WTC11 (cell line): ENCODE measurements around the gene WDSUB1. TPM values are rescaled to one million over a fixed set of nuclear protein-coding genes. Genes with fewer than 3 reads are reported as not detected.

Experiments
- ATAC-seq: fragments of 200-7000 bp; cut with Tn5 transposase; 2 replicates; pipeline ENCODE4 v1.10.0; 2021; ENCODE audit warnings: mild to moderate bottlenecking, moderate library complexity
- CTCF ChIA-PET: fragments of 300-600 bp; sonication (Branson Sonifier 250); formaldehyde crosslinking; loops from one replicate; lab custom pipeline; 2021; ENCODE audit warnings: antibody characterized with exemption; lab: Charles Lee
- POLR2A ChIA-PET: fragments of 350-600 bp; sonication (Branson Sonifier 250); formaldehyde crosslinking; loops from one replicate; lab custom pipeline; 2021; ENCODE audit warnings: antibody characterized with exemption; lab: Charles Lee
- DNase-seq: peaks from one replicate; pipeline ENCODE4 v3.0.0; 2021; ENCODE audit warnings: low spot score
- H3K27ac Mint-ChIP-seq: 2 replicates; pipeline ENCODE4 v1.8.0; 2021; ENCODE audit warnings: mixed read lengths
- H3K27me3 Mint-ChIP-seq: 2 replicates; pipeline ENCODE4 v1.8.0; 2021; ENCODE audit warnings: low read depth, mild to moderate bottlenecking, moderate library complexity, mixed read lengths
- H3K36me3 Mint-ChIP-seq: 2 replicates; pipeline ENCODE4 v1.8.0; 2021; ENCODE audit warnings: mixed read lengths
- H3K4me1 Mint-ChIP-seq: 2 replicates; pipeline ENCODE4 v1.8.0; 2022; ENCODE audit warnings: mixed read lengths
- H3K4me3 Mint-ChIP-seq: 2 replicates; pipeline ENCODE4 v1.8.0; 2021; ENCODE audit warnings: mild to moderate bottlenecking, moderate library complexity, mixed read lengths
- H3K9me3 Mint-ChIP-seq: 2 replicates; pipeline ENCODE4 v1.8.0; 2021; ENCODE audit warnings: mixed read lengths
- CREB1 ChIP-seq: sonication (generic); formaldehyde crosslinking; IDR thresholded peaks from 2 replicates; pipeline ENCODE4 v1.8.0; 2023; ENCODE audit warnings: mild to moderate bottlenecking, missing genetic modification reagents
- ESRRA ChIP-seq: sonication (generic); formaldehyde crosslinking; IDR thresholded peaks from 2 replicates; pipeline ENCODE4 v1.8.1; 2022; ENCODE audit warnings: mild to moderate bottlenecking, missing genetic modification reagents, borderline replicate concordance
- ETV6 ChIP-seq: sonication (generic); formaldehyde crosslinking; IDR thresholded peaks from 2 replicates; pipeline ENCODE4 v1.8.1; 2022; ENCODE audit warnings: mild to moderate bottlenecking, missing genetic modification reagents
- GRHL2 ChIP-seq: fragments of 250-450 bp; sonication (Bioruptor Pico); IDR thresholded peaks from 2 replicates; pipeline ENCODE4 v1.8.0; 2022; ENCODE audit warnings: mild to moderate bottlenecking, moderate library complexity; ENCODE audit not compliant: insufficient replicate concordance, severe bottlenecking
- HMGA2 ChIP-seq: fragments of 250-450 bp; sonication (Bioruptor Pico); IDR thresholded peaks from 2 replicates; pipeline ENCODE4 v1.4.0; 2021; ENCODE audit warnings: mild to moderate bottlenecking, moderate library complexity
- KAT7 ChIP-seq: sonication (generic); formaldehyde crosslinking; IDR thresholded peaks from 2 replicates; pipeline ENCODE4 v1.8.1; 2023; ENCODE audit warnings: missing genetic modification reagents, mild to moderate bottlenecking, borderline replicate concordance
- NR3C1 ChIP-seq: sonication (generic); formaldehyde crosslinking; conservative IDR thresholded peaks from 2 replicates; pipeline ENCODE4 v1.8.1; 2023; ENCODE audit warnings: low read depth, mild to moderate bottlenecking, missing genetic modification reagents
- SP1 ChIP-seq: sonication (generic); formaldehyde crosslinking; conservative IDR thresholded peaks from 2 replicates; pipeline ENCODE4 v1.8.1; 2022; ENCODE audit warnings: missing genetic modification reagents
- TEAD1 ChIP-seq: sonication (generic); formaldehyde crosslinking; IDR thresholded peaks from 2 replicates; pipeline ENCODE4 v1.8.0; 2022; ENCODE audit warnings: mild to moderate bottlenecking, missing genetic modification reagents
- ZNF121 ChIP-seq: sonication (generic); formaldehyde crosslinking; IDR thresholded peaks from 2 replicates; pipeline ENCODE4 v1.8.0; 2023; ENCODE audit warnings: missing genetic modification reagents
- ZNF263 ChIP-seq: sonication (generic); formaldehyde crosslinking; IDR thresholded peaks from 2 replicates; pipeline ENCODE4 v1.8.1; 2022; ENCODE audit warnings: low read depth, mild to moderate bottlenecking, moderate library complexity, missing genetic modification reagents
- total RNA-seq: library from RNA; stranded (reverse); gene quantifications from 3 replicates; pipeline ENCODE4 v1.2.3, GENCODE V29; 2021
- TF ChIP-seq, protein P1 (sequence below): sonication (generic); formaldehyde crosslinking; IDR thresholded peaks from 2 replicates; pipeline ENCODE4 v1.8.0; 2023; ENCODE audit warnings: mild to moderate bottlenecking, missing genetic modification reagents
- TF ChIP-seq, protein P2 (sequence below): sonication (generic); formaldehyde crosslinking; IDR thresholded peaks from 2 replicates; pipeline ENCODE4 v1.8.0; 2022; ENCODE audit warnings: mild to moderate bottlenecking, missing genetic modification reagents
- TF ChIP-seq, protein P3 (sequence below): fragments of 250-450 bp; sonication (Bioruptor Pico); IDR thresholded peaks from 2 replicates; pipeline ENCODE4 v1.9.0; 2021; ENCODE audit warnings: mild to moderate bottlenecking, borderline replicate concordance
- TF ChIP-seq, protein P4 (sequence below): fragments of 250-450 bp; sonication (Bioruptor Pico); conservative IDR thresholded peaks from 2 replicates; pipeline ENCODE4 v1.9.0; 2021; ENCODE audit warnings: mild to moderate bottlenecking

The WDSUB1 gene
- total RNA-seq, 1 experiment from 2014 or later = 5.8 TPM

DNA sequence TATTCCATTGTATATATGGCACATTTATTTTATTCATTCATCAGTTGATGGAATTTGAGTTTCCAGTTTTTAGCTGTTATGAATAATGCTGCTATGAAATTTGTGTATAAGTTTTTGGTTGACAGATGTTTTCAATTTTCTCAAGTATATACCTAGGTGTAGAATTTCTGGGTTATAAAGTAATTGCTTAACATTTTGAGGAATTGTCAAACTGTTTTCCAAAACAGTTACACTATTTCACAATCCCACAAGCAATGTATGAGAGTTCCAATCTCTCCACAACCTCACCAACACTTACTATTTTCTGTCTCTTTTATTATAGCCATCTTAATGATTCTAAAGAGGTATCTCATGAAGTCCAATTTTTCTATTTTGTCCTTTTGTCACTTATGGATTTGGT lies 12.5 kb upstream of the WDSUB1 start:
- DNase-seq (no peak), ATAC-seq (no peak)
- no peak overlapping the region for H3K27ac Mint-ChIP-seq
- ChIA-PET CTCF (no interaction called here), POLR2A (no interaction called here)
- no peaks in the 10 kb centered on the region for H3K27me3 Mint-ChIP-seq
- no peaks in the 10 kb centered on the region for H3K36me3 Mint-ChIP-seq
- TF ChIP-seq NR3C1 (no peak), ZNF263 (no peak), KAT7 (CRISPR knock-in tag) (no peak), ETV6 (CRISPR knock-in tag) (no peak), GRHL2 (CRISPR knock-in tag) (no peak), SP1 (no peak), ESRRA (CRISPR knock-in tag) (no peak), HMGA2 (CRISPR knock-in tag) (no peak), CREB1 (CRISPR knock-in tag) (no peak), TEAD1 (CRISPR knock-in tag) (no peak), ZNF121 (CRISPR knock-in tag) (no peak)
- TF ChIP-seq, protein P1, sequence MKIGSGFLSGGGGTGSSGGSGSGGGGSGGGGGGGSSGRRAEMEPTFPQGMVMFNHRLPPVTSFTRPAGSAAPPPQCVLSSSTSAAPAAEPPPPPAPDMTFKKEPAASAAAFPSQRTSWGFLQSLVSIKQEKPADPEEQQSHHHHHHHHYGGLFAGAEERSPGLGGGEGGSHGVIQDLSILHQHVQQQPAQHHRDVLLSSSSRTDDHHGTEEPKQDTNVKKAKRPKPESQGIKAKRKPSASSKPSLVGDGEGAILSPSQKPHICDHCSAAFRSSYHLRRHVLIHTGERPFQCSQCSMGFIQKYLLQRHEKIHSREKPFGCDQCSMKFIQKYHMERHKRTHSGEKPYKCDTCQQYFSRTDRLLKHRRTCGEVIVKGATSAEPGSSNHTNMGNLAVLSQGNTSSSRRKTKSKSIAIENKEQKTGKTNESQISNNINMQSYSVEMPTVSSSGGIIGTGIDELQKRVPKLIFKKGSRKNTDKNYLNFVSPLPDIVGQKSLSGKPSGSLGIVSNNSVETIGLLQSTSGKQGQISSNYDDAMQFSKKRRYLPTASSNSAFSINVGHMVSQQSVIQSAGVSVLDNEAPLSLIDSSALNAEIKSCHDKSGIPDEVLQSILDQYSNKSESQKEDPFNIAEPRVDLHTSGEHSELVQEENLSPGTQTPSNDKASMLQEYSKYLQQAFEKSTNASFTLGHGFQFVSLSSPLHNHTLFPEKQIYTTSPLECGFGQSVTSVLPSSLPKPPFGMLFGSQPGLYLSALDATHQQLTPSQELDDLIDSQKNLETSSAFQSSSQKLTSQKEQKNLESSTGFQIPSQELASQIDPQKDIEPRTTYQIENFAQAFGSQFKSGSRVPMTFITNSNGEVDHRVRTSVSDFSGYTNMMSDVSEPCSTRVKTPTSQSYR (CRISPR knock-in tag) = no peak
- TF ChIP-seq, protein P2, sequence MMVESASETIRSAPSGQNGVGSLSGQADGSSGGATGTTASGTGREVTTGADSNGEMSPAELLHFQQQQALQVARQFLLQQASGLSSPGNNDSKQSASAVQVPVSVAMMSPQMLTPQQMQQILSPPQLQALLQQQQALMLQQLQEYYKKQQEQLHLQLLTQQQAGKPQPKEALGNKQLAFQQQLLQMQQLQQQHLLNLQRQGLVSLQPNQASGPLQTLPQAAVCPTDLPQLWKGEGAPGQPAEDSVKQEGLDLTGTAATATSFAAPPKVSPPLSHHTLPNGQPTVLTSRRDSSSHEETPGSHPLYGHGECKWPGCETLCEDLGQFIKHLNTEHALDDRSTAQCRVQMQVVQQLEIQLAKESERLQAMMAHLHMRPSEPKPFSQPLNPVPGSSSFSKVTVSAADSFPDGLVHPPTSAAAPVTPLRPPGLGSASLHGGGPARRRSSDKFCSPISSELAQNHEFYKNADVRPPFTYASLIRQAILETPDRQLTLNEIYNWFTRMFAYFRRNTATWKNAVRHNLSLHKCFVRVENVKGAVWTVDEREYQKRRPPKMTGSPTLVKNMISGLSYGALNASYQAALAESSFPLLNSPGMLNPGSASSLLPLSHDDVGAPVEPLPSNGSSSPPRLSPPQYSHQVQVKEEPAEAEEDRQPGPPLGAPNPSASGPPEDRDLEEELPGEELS = no peak
- TF ChIP-seq, protein P3, sequence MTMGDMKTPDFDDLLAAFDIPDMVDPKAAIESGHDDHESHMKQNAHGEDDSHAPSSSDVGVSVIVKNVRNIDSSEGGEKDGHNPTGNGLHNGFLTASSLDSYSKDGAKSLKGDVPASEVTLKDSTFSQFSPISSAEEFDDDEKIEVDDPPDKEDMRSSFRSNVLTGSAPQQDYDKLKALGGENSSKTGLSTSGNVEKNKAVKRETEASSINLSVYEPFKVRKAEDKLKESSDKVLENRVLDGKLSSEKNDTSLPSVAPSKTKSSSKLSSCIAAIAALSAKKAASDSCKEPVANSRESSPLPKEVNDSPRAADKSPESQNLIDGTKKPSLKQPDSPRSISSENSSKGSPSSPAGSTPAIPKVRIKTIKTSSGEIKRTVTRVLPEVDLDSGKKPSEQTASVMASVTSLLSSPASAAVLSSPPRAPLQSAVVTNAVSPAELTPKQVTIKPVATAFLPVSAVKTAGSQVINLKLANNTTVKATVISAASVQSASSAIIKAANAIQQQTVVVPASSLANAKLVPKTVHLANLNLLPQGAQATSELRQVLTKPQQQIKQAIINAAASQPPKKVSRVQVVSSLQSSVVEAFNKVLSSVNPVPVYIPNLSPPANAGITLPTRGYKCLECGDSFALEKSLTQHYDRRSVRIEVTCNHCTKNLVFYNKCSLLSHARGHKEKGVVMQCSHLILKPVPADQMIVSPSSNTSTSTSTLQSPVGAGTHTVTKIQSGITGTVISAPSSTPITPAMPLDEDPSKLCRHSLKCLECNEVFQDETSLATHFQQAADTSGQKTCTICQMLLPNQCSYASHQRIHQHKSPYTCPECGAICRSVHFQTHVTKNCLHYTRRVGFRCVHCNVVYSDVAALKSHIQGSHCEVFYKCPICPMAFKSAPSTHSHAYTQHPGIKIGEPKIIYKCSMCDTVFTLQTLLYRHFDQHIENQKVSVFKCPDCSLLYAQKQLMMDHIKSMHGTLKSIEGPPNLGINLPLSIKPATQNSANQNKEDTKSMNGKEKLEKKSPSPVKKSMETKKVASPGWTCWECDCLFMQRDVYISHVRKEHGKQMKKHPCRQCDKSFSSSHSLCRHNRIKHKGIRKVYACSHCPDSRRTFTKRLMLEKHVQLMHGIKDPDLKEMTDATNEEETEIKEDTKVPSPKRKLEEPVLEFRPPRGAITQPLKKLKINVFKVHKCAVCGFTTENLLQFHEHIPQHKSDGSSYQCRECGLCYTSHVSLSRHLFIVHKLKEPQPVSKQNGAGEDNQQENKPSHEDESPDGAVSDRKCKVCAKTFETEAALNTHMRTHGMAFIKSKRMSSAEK (CRISPR knock-in tag) = no peak
- TF ChIP-seq, protein P4, sequence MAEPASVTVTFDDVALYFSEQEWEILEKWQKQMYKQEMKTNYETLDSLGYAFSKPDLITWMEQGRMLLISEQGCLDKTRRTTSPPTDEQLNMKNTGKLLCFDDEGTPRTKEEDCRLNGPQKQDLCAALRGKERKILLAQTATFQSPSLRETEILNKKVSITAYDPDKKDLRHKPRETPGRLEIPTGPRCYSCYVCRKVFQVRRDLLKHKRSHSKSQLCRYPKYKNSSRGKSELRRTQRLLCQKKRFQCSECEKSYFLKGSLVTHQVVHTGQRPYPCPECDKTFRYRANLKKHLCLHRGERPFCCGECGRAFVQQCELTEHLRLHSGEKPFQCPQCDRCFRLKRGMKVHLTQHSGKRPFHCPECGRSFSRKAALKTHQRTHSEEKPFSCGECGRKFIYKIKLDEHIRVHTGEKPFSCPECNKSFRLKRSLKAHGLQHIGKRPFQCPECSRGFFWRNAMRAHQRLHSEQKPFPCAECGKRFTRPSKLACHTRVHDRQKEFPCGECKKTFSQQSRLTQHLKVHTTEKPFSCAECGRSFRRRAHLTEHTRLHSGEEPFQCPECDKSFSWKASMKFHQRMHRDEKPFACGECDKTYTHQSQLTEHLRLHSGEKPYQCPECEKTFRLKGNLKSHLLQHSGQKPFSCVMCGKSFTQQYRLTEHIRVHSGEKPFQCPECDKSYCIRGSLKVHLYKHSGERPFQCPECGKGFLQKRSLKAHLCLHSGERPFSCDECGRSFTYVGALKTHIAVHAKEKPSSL = no peak
- peaks cover 2% of the 10 kb centered on the region; the same call in 1 of the 2 replicates for H3K4me1 Mint-ChIP-seq
- peaks cover 10% of the 10 kb centered on the region; the same call in 1 of the 2 replicates for H3K9me3 Mint-ChIP-seq
- H3K4me3 Mint-ChIP-seq = no peak overlapping the region
